ENCODE data around the gene C14orf93. TPM values are rescaled to one million over a fixed set of nuclear protein-coding genes. Genes with fewer than 3 reads are reported as not detected.

Gene C14orf93
- total RNA-seq, 4 donors from 2014 or later, result 17.1 to 41.2 (median 23.9) TPM

DNA sequence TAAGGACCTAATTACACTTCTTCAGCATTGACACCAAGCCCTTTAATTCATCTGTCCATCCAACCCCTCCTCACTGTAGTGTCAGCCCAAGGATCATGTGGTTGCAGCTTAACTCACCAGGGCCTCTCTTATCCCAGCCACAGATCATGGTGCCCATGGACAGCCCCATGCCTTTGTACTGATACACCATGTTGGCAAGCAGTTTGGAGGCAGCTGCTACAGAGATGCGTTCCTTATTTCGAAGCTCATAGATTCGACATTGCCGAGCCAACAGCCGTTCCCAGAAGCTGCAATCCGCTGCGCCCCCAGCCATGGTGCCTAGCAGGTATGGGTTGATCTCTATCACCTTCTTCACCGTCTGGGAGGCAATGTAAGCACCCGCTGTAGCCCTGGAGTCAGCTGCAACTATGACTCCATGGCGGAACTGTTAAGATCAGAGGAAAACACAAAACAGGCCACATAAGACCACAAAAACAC lies 23.3 kb upstream of the C14orf93 start:
- DNase-seq, result no peak
- Histone ChIP-seq H3K36me3 (peaks cover 0 to 35% (median 15%) of the 10 kb centered on the region in 4 donors), H3K4me1 (peaks cover 8 to 28% (median 11%) of the 10 kb centered on the region in 4 donors), H3K27me3 (no peaks in the 10 kb centered on the region), H3K27ac (no peak overlapping the region), H3K9me3 (no peaks in the 10 kb centered on the region), H3K4me3 (no peak overlapping the region)
- intact Hi-C loops (cut with DNase I; ENCODE audit: low total_unique reads) (no loop called here), in situ Hi-C loops (cut with MboI; ENCODE audit: low pct_ligation_motif_present in 1 of 4, low pct_unique_long_range_greater_than_20kb in 1 of 4, low sequenced_read_pairs in 3 of 4) (no loop called here)
- TF ChIP-seq, protein P1, sequence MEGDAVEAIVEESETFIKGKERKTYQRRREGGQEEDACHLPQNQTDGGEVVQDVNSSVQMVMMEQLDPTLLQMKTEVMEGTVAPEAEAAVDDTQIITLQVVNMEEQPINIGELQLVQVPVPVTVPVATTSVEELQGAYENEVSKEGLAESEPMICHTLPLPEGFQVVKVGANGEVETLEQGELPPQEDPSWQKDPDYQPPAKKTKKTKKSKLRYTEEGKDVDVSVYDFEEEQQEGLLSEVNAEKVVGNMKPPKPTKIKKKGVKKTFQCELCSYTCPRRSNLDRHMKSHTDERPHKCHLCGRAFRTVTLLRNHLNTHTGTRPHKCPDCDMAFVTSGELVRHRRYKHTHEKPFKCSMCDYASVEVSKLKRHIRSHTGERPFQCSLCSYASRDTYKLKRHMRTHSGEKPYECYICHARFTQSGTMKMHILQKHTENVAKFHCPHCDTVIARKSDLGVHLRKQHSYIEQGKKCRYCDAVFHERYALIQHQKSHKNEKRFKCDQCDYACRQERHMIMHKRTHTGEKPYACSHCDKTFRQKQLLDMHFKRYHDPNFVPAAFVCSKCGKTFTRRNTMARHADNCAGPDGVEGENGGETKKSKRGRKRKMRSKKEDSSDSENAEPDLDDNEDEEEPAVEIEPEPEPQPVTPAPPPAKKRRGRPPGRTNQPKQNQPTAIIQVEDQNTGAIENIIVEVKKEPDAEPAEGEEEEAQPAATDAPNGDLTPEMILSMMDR (IDR thresholded peaks at IDR 0.05), result no peak
- TF ChIP-seq EP300 (IDR thresholded peaks at IDR 0.05; ENCODE audit: low read depth) (no peak), POLR2AphosphoS5 (IDR thresholded peaks at IDR 0.05) (no peak), POLR2A (IDR thresholded peaks at IDR 0.05) (no peak)
- WGBS, 2 donors (ENCODE audit: low coverage in 1 of 2), result 92 to 93% methylated on average over 3 to 10 of the region's 10 CpGs

DNA sequence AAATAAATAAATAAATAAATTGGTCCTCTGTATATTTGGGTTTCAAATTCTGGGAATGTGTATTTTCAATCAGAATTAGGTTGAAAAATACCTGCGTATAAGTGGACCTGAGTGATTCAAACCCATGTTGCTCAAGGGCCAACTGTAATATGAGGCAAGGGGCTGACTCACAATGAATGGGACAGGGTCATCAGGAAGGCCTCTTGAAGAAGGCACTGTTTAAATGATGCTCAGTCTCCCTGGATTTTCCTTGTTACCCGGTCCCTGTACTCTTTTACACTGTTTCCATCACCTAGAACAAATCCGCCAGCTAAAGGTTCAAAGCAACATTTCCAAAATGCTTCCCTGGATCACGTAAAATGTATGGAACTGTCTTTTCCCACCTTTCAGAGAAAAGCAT lies 21.0 kb upstream of the C14orf93 start:
- peaks cover 0 to 55% (median 17%) of the 10 kb centered on the region in 4 donors for H3K36me3 ChIP-seq
- in situ Hi-C loops (cut with MboI; ENCODE audit: low pct_ligation_motif_present in 1 of 4, low pct_unique_long_range_greater_than_20kb in 1 of 4, low sequenced_read_pairs in 3 of 4), result no loop called here
- no peak overlapping the region for H3K4me3 ChIP-seq
- DNase-seq, result no peak
- H3K27me3 ChIP-seq, result no peaks in the 10 kb centered on the region
- TF ChIP-seq POLR2A (IDR thresholded peaks at IDR 0.05) (no peak), EP300 (IDR thresholded peaks at IDR 0.05; ENCODE audit: low read depth) (no peak), POLR2AphosphoS5 (IDR thresholded peaks at IDR 0.05) (no peak)
- TF ChIP-seq, protein P1 (IDR thresholded peaks at IDR 0.05), result no peak
- H3K4me1 ChIP-seq, result peaks cover 8 to 30% (median 11%) of the 10 kb centered on the region in 4 donors
- H3K27ac ChIP-seq, result no peak overlapping the region
- 97 to 100% methylated on average over 4 of the region's 4 CpGs for WGBS, 2 donors (ENCODE audit: low coverage in 1 of 2)
- no peaks in the 10 kb centered on the region for H3K9me3 ChIP-seq
- intact Hi-C loops (cut with DNase I; ENCODE audit: low total_unique reads), result no loop called here

DNA sequence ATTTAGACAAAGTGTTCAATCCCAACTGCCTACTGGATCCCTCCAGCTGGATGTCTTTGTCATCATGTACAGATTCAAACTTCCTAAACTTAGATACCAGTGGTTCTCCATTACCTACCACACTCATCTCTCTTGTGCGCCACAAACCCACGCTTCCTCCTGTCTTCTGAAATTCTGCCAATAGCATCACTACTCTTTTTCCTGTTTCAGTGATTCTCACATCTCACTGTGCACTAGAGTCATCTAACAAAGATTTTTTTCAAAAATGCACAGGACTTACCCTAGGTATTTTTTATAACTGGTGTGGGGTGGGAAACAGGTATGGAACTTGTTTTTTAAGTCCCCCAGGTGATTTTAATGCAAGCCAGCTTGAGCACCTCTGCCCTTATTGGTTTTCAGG lies 18.9 kb upstream of the C14orf93 start:
- TF ChIP-seq EP300 (IDR thresholded peaks at IDR 0.05; ENCODE audit: low read depth) (no peak), POLR2AphosphoS5 (IDR thresholded peaks at IDR 0.05) (no peak), POLR2A (IDR thresholded peaks at IDR 0.05) (no peak)
- TF ChIP-seq, protein P1 (IDR thresholded peaks at IDR 0.05), result no peak
- Histone ChIP-seq H3K36me3 (peaks cover 0 to 61% (median 18%) of the 10 kb centered on the region in 4 donors), H3K27me3 (no peaks in the 10 kb centered on the region), H3K27ac (no peak overlapping the region), H3K4me3 (no peak overlapping the region), H3K4me1 (peaks cover 6 to 27% (median 6%) of the 10 kb centered on the region in 4 donors), H3K9me3 (no peaks in the 10 kb centered on the region)
- 65 to 75% methylated on average over 2 of the region's 2 CpGs for WGBS, 2 donors (ENCODE audit: low coverage in 1 of 2)
- DNase-seq, result no peak
- in situ Hi-C loops (cut with MboI; ENCODE audit: low pct_ligation_motif_present in 1 of 4, low pct_unique_long_range_greater_than_20kb in 1 of 4, low sequenced_read_pairs in 3 of 4) (no loop called here), intact Hi-C loops (cut with DNase I; ENCODE audit: low total_unique reads) (no loop called here)

DNA sequence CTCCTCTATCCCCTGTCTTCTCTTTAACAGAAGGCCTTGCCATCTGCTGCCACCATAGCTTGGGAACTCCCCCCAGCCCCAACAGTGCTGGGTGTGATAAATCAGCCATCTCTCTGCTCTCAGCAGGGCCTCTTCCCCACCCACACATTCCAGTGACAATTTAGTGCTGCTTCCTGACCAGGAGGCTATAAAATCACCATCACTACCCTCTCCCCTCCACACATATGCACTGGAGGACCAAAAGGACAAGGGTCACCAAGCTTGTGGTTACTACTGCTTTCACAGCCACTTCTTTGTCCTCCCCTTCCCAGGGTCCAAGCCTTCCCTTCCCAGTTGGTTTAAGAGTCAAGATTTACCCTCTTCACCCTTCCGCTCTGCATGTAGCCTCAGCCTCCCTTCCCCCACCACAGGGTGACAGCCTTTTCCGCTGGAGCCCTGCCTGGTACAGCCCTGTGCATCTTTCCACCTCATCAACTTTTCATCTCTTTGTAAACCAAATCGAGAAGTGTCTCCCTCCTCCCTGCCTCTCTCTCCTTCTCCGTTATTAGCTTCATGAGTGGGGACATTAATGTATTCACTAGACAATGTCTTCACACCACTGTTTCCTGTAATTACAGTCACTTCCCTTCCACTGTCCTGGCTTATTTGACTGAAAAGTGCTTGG lies 15.3 kb upstream of the C14orf93 start:
- peaks cover 0 to 34% (median 8%) of the 10 kb centered on the region in 4 donors for H3K36me3 ChIP-seq
- no peaks in the 10 kb centered on the region for H3K9me3 ChIP-seq
- TF ChIP-seq EP300 (IDR thresholded peaks at IDR 0.05; ENCODE audit: low read depth) (no peak), POLR2AphosphoS5 (IDR thresholded peaks at IDR 0.05) (no peak), POLR2A (IDR thresholded peaks at IDR 0.05) (no peak)
- TF ChIP-seq, protein P1 (IDR thresholded peaks at IDR 0.05), result no peak
- H3K27ac ChIP-seq, result no peak overlapping the region
- H3K4me1 ChIP-seq, result peaks cover 0 to 14% (median 0%) of the 10 kb centered on the region in 4 donors
- no peak overlapping the region for H3K4me3 ChIP-seq
- no peak for DNase-seq
- WGBS, 2 donors (ENCODE audit: low coverage in 1 of 2), result 79 to 82% methylated on average over 4 of the region's 4 CpGs
- in situ Hi-C loops (cut with MboI; ENCODE audit: low pct_ligation_motif_present in 1 of 4, low pct_unique_long_range_greater_than_20kb in 1 of 4, low sequenced_read_pairs in 3 of 4), result no loop called here
- no peaks in the 10 kb centered on the region for H3K27me3 ChIP-seq
- intact Hi-C loops (cut with DNase I; ENCODE audit: low total_unique reads), result no loop called here

All from transverse colon (tissue), 4 donors.